H1 (cell line): ENCODE results near the gene PAK5. TPM values are rescaled to one million over a fixed set of nuclear protein-coding genes. Genes with fewer than 3 reads are reported as not detected.

ENCODE experiments used
- CTCF ChIA-PET: fragments of 300-600 bp; sonication (Branson Sonifier 250); formaldehyde crosslinking; loops from one replicate; lab custom pipeline; 2021; ENCODE audit not compliant: partially characterized antibody; lab: Charles Lee
- POLR2A ChIA-PET: fragments of 300-600 bp; sonication (Branson Sonifier 250); formaldehyde crosslinking; loops from one replicate; lab custom pipeline; 2021; ENCODE audit warnings: inconsistent platforms; ENCODE audit not compliant: partially characterized antibody; lab: Charles Lee
- DNase-seq, 2 experiments: peaks; one replicate each; pipeline versions ENCODE4 v3.0.0 to v3.0.0-alpha.2; 2010 to 2022; ENCODE audit warnings: low spot score in 2 of 2, low read depth in 1 of 2, mixed read lengths in 1 of 2
- FAIRE-seq: peaks from 2 replicates; lab custom pipeline; 2011; peaks lifted over from hg19 to GRCh38; lab: Jason Lieb, UNC
- H2AFZ ChIP-seq: 2 replicates; pipeline ENCODE4 v1.8.1; 2012; ENCODE audit warnings: low read length, inconsistent platforms
- H2AK5ac ChIP-seq: 2 replicates; pipeline ENCODE4 v1.6.1; 2013; ENCODE audit warnings: low read depth, low read length
- H2BK120ac ChIP-seq: replicated peaks from 2 replicates; pipeline ENCODE3; 2013; ENCODE audit warnings: low read depth, low read length, inconsistent platforms
- H2BK12ac ChIP-seq: 2 replicates; pipeline ENCODE4 v1.6.1; 2013; ENCODE audit warnings: low read depth, low read length
- H2BK15ac ChIP-seq: 2 replicates; pipeline ENCODE4 v1.6.1; 2013; ENCODE audit warnings: low read length
- H2BK20ac ChIP-seq: 2 replicates; pipeline ENCODE4 v1.6.1; 2013; ENCODE audit warnings: low read length
- H2BK5ac ChIP-seq: 2 replicates; pipeline ENCODE4 v1.6.1; 2013; ENCODE audit warnings: low read depth, low read length
- H3K14ac ChIP-seq: 2 replicates; pipeline ENCODE4 v1.6.1; 2013; ENCODE audit warnings: inconsistent platforms; ENCODE audit not compliant: insufficient read length
- H3K18ac ChIP-seq: 2 replicates; pipeline ENCODE4 v1.6.1; 2013; ENCODE audit warnings: low read length; ENCODE audit errors: extremely low read depth
- H3K23ac ChIP-seq: 2 replicates; pipeline ENCODE4 v1.6.1; 2013; ENCODE audit warnings: inconsistent platforms; ENCODE audit not compliant: insufficient read length
- H3K23me2 ChIP-seq: 2 replicates; pipeline ENCODE4 v1.6.1; 2013; ENCODE audit warnings: low read depth, low read length
- H3K27ac ChIP-seq: 2 replicates; pipeline ENCODE4 v1.6.1; 2011; ENCODE audit warnings: low read depth, low read length, inconsistent platforms
- H3K27me3 ChIP-seq, 4 experiments: replicated peaks in 1 of 4; 1 replicate in 1 of 4; 2 replicates in 3 of 4; pipeline versions ENCODE4 v1.6.1 to v1.8.1; 2011 to 2013; ENCODE audit warnings: low read length in 3 of 4, mild to moderate bottlenecking in 3 of 4, inconsistent platforms in 2 of 4, mixed read lengths in 2 of 4, moderate library complexity in 1 of 4; ENCODE audit not compliant: control insufficient read depth in 3 of 4, insufficient read depth in 3 of 4; ENCODE audit errors: extremely low read depth in 1 of 4
- H3K36me3 ChIP-seq, 4 experiments: 2 replicates each; pipeline versions ENCODE4 v1.6.1 to v1.8.1; 2011 to 2013; ENCODE audit warnings: mild to moderate bottlenecking in 4 of 4, low read length in 3 of 4, moderate library complexity in 2 of 4, control low read depth in 1 of 4, inconsistent platforms in 1 of 4; ENCODE audit not compliant: insufficient read depth in 4 of 4, control insufficient read depth in 2 of 4
- H3K4ac ChIP-seq: replicated peaks from 2 replicates; pipeline ENCODE3; 2013; ENCODE audit warnings: low read length, low read depth, mixed read lengths, inconsistent platforms; ENCODE audit not compliant: insufficient read length
- H3K4me1 ChIP-seq, 4 experiments: replicated peaks in 1 of 4; 1 replicate in 1 of 4; 2 replicates in 3 of 4; pipeline versions ENCODE4 v1.6.1 to v1.8.1; 2011 to 2013; ENCODE audit warnings: low read length in 3 of 4, inconsistent platforms in 2 of 4, mixed read lengths in 1 of 4; ENCODE audit not compliant: insufficient read depth in 4 of 4, control insufficient read depth in 3 of 4
- H3K4me2 ChIP-seq, 2 experiments: 2 replicates each; pipeline versions ENCODE4 v1.6.1 to v1.8.1; 2011 to 2013; ENCODE audit warnings: low read depth in 2 of 2, low read length in 2 of 2, control low read depth in 1 of 2, inconsistent platforms in 1 of 2, mild to moderate bottlenecking in 1 of 2; ENCODE audit not compliant: insufficient read depth in 1 of 2
- H3K4me3 ChIP-seq, 4 experiments: fragments of 200-600, 300-600 bp in 1 of 4; sonication (generic), shearing (Covaris generic), sonication (Bioruptor Twin) in 1 of 4; 2 replicates each; pipeline versions ENCODE4 v1.5.1 to v1.8.1; 2011 to 2016; ENCODE audit warnings: low read length in 4 of 4, low read depth in 3 of 4, control low read depth in 2 of 4, inconsistent platforms in 2 of 4, mild to moderate bottlenecking in 2 of 4, mixed read lengths in 1 of 4, moderate library complexity in 1 of 4; ENCODE audit not compliant: insufficient read depth in 2 of 4; ENCODE audit errors: extremely low read depth in 1 of 4
- H3K56ac ChIP-seq: replicated peaks from 2 replicates; pipeline ENCODE3; 2013; ENCODE audit warnings: low read depth, mild to moderate bottlenecking, mixed read lengths, low read length, inconsistent platforms; ENCODE audit not compliant: insufficient read length
- H3K79me1 ChIP-seq: 2 replicates; pipeline ENCODE4 v1.6.1; 2013; ENCODE audit warnings: low read depth, low read length, control low read depth
- H3K79me2 ChIP-seq, 2 experiments: 2 replicates each; pipeline versions ENCODE4 v1.6.1 to v1.8.1; 2012 to 2013; ENCODE audit warnings: low read length in 2 of 2, mild to moderate bottlenecking in 2 of 2, inconsistent platforms in 1 of 2; ENCODE audit not compliant: insufficient read depth in 2 of 2, control insufficient read depth in 1 of 2
- H3K9ac ChIP-seq, 4 experiments: replicated peaks in 1 of 4; 1 replicate in 1 of 4; 2 replicates in 3 of 4; pipeline versions ENCODE4 v1.6.1 to v1.8.1; 2011 to 2013; ENCODE audit warnings: low read depth in 3 of 4, low read length in 3 of 4, control low read depth in 2 of 4, mild to moderate bottlenecking in 2 of 4, moderate library complexity in 2 of 4, inconsistent platforms in 1 of 4; ENCODE audit errors: extremely low read depth in 1 of 4
- H3K9me3 ChIP-seq, 2 experiments: 2 replicates each; pipeline versions ENCODE4 v1.6.1 to v1.8.1; 2012 to 2013; ENCODE audit warnings: mild to moderate bottlenecking in 2 of 2, moderate library complexity in 2 of 2, control low read depth in 1 of 2, inconsistent platforms in 1 of 2, low read depth in 1 of 2, low read length in 1 of 2, mixed read lengths in 1 of 2; ENCODE audit not compliant: insufficient read depth in 2 of 2
- H4K20me1 ChIP-seq, 2 experiments: replicated peaks in 1 of 2; 2 replicates each; pipeline versions ENCODE3 to v1.8.1; 2011 to 2013; ENCODE audit warnings: inconsistent platforms in 2 of 2, low read length in 2 of 2, mild to moderate bottlenecking in 1 of 2; ENCODE audit not compliant: insufficient read depth in 2 of 2, control insufficient read depth in 1 of 2
- H4K5ac ChIP-seq: 2 replicates; pipeline ENCODE4 v1.6.1; 2013; ENCODE audit warnings: low read length, low read depth, mixed read lengths, inconsistent platforms; ENCODE audit not compliant: insufficient read length
- H4K8ac ChIP-seq: 2 replicates; pipeline ENCODE4 v1.8.0; 2013; ENCODE audit warnings: mild to moderate bottlenecking, moderate library complexity, low read length, inconsistent platforms; ENCODE audit not compliant: insufficient read depth; ENCODE audit errors: extremely low read depth
- H4K91ac ChIP-seq: replicated peaks from 2 replicates; pipeline ENCODE3; 2013; ENCODE audit warnings: low read length, mixed read lengths, inconsistent platforms; ENCODE audit not compliant: insufficient read length
- CHD1 ChIP-seq: IDR thresholded peaks from 2 replicates; pipeline ENCODE4 v1.6.1; 2012; ENCODE audit warnings: low read depth, low read length, improper control_type of control experiment
- GABPA ChIP-seq: IDR thresholded peaks from 2 replicates; pipeline ENCODE4 v1.6.1; 2011; ENCODE audit warnings: mild to moderate bottlenecking, low read length, moderate library complexity, borderline replicate concordance; ENCODE audit not compliant: insufficient read depth
- JUN ChIP-seq: IDR thresholded peaks from 2 replicates; pipeline ENCODE4 v1.6.1; 2011; ENCODE audit warnings: low read depth, mild to moderate bottlenecking, improper control_type of control experiment, low read length
- SP2 ChIP-seq: IDR thresholded peaks from 2 replicates; pipeline ENCODE4 v1.6.1; 2012; ENCODE audit warnings: mild to moderate bottlenecking, low read length, inconsistent platforms
- WGBS, 2 experiments: shearing (Covaris generic) in 1 of 2; methylation state at CpG; one replicate each; pipeline versions ENCODE4 v1.1.6 to v1.1.7; 2013 to 2015; ENCODE audit warnings: low lambda C conversion rate in 2 of 2, mixed read lengths in 2 of 2, inconsistent platforms in 1 of 2, low coverage in 1 of 2, missing lambda C conversion rate in 1 of 2; ENCODE audit not compliant: insufficient replicate concordance in 2 of 2, insufficient coverage in 1 of 2, insufficient read length in 1 of 2; ENCODE audit errors: extremely low coverage in 1 of 2, missing lambda C conversion rate in 1 of 2; 5-methylcytosine and 5-hydroxymethylcytosine counted together
- polyA plus RNA-seq, 7 experiments: library from polyadenylated mRNA; depleted of rRNA in 3 of 7; stranded (reverse) in 5 of 7; unstranded in 2 of 7; fragments of >200 nt in 5 of 7; fragments of 200-250 nt in 2 of 7; gene quantifications; 1 replicate in 5 of 7; 2 replicates in 1 of 7; 4 replicates in 1 of 7; pipeline versions ENCODE4 v1.2.1 to v1.2.3, GENCODE V29; 2011 to 2013; ENCODE audit warnings: missing spikeins in 2 of 7, mixed read lengths in 2 of 7
- total RNA-seq: library from RNA; stranded (reverse); fragmentation: NEBNext Ultra II Directional; extraction: Animal tissue kit (Norgen Biotek cat#: 25700); gene quantifications from 2 replicates; pipeline ENCODE4 v1.2.1, GENCODE V29; 2021

The PAK5 gene
- total and polyA plus RNA-seq, 2 of the 8 experiments (the other 6 are each of a cell fraction or from before 2014, with no cell fraction given), result 0.54 to 0.80 TPM

GRCh38 chr20:9566977-9567376 lies 271.9 kb downstream of the PAK5 start:
- Histone ChIP-seq H4K91ac (no peak overlapping the region), H4K5ac (no peak overlapping the region), H3K79me2 (no peaks in the 10 kb centered on the region), H3K23me2 (no peaks in the 10 kb centered on the region), H4K8ac (no peak overlapping the region), H2AK5ac (no peak overlapping the region), H2AFZ (no peak overlapping the region), H2BK20ac (no peak overlapping the region), H3K23ac (no peak overlapping the region), H3K4ac (no peak overlapping the region), H3K9me3 (0 out of 4 replicates have a peak, but pooled peaks cover 2 to 3% of the 10 kb centered on the region in 2 experiments), H3K4me1 (peaks cover under 1 to 10% (median 7%) of the 10 kb centered on the region in 4 experiments; a peak in 5 of 7 replicates), H4K20me1 (no peaks in the 10 kb centered on the region), H3K27me3 (peaks cover 0 to 9% (median 4%) of the 10 kb centered on the region in 4 experiments; a peak in 4 of 7 replicates), H3K36me3 (no peaks in the 10 kb centered on the region), H3K27ac (no peak overlapping the region), H3K18ac (no peak overlapping the region), H3K9ac (no peak overlapping the region), H3K79me1 (no peaks in the 10 kb centered on the region), H2BK5ac (no peak overlapping the region), H3K56ac (no peak overlapping the region), H3K4me2 (no peak overlapping the region), H3K4me3 (no peak overlapping the region), H3K14ac (no peak overlapping the region), H2BK120ac (no peak overlapping the region), H2BK12ac (no peak overlapping the region), H2BK15ac (no peak overlapping the region)
- no peak for TF ChIP-seq CHD1
- no peak for TF ChIP-seq GABPA
- no peak for TF ChIP-seq JUN
- no peak for TF ChIP-seq SP2
- POLR2A ChIA-PET, result no interaction called here
- no peak for FAIRE-seq
- CTCF ChIA-PET, result interaction anchor here (1.3 kb wide), 1 partner anchor 9 kb away, joined by 3 read pairs; no protein-coding TSS in a partner anchor
- no peak for DNase-seq
- 86% methylated on average over 1 of the region's 1 CpG; no CpG with 5 or more reads in 1 of the 2 experiments for WGBS, 2 experiments
